Mesothelial cell of epicardium (in vitro differentiated cells): ENCODE measurements around the gene TIMP3. TPM values are rescaled to one million over a fixed set of nuclear protein-coding genes. Genes with fewer than 3 reads are reported as not detected.

Experiments used
- DNase-seq, 2 experiments: peaks; one replicate each; pipeline ENCODE4 v3.0.0; 2021; ENCODE audit warnings: low spot score in 2 of 2; ENCODE audit not compliant: unreplicated experiment in 2 of 2
- H3K27ac Mint-ChIP-seq: 2 replicates; pipeline ENCODE4 v1.8.0; 2021; ENCODE audit warnings: mixed read lengths
- H3K27me3 Mint-ChIP-seq: 2 replicates; pipeline ENCODE4 v1.8.0; 2021; ENCODE audit warnings: low read depth, mixed read lengths
- H3K36me3 Mint-ChIP-seq: 2 replicates; pipeline ENCODE4 v1.8.0; 2021; ENCODE audit warnings: mixed read lengths
- H3K4me1 Mint-ChIP-seq: 2 replicates; pipeline ENCODE4 v1.8.0; 2021; ENCODE audit warnings: mixed read lengths
- H3K4me3 Mint-ChIP-seq: 2 replicates; pipeline ENCODE4 v1.8.0; 2021; ENCODE audit warnings: mild to moderate bottlenecking, moderate library complexity, mixed read lengths
- H3K9me3 Mint-ChIP-seq: 2 replicates; pipeline ENCODE4 v1.8.0; 2021; ENCODE audit warnings: mixed read lengths
- total RNA-seq: library from RNA; stranded (reverse); gene quantifications from 3 replicates; pipeline ENCODE4 v1.2.1, GENCODE V29; 2021
- TF ChIP-seq, protein P1 (sequence below): fragments of 200-600 bp; sonication (generic); IDR thresholded peaks from one replicate; pipeline ENCODE4 v1.5.0; 2021; ENCODE audit warnings: antibody characterized with exemption; ENCODE audit not compliant: unreplicated experiment

TIMP3 gene
- total RNA-seq, 1 donor from 2014 or later: 67.2 TPM

DNA sequence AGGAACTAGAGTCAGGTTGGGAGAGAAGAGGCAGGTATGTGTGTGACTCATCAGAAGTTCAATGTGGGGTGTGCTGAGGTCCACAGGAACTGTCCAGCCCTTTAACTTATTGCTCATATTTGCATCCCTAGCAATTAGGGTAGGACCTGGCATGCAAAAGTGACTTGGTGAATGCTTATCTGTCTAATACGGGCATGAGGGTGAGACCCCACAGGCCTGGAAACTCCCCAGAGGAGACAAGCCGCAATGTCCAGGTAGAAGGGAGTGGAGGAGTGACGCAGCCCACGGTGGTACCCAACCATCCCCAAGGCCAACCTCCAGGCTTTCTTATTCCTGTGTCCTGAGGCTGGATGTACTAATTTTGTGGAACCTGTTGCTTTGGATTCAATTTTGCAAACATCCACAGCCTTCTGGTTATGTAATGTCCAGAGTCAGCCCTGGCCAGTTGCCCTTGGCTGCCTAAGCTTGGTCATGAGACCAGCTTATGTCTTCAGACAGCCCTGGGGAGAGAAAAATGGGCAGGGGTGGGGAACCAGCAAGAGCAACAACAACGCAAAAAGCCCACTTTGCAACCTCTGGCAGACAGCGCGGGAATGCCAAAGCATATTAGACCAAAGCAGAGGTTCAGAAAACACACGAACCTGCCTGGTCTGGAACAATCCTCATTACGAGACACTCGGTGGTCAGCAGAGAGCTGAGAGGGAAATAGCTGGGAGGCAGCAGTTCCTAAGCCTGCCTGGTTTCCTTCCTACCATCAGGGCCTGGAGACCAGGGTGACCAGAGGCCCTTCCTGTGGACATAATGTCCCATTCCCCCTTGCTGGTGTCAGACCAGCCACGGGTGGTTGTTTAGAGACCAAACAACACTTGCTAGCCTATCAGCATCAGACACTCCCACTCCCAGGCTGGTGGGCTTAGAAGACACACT lies 49.3 kb downstream of the TIMP3 start:
- H3K4me3 Mint-ChIP-seq: no peak overlapping the region
- DNase-seq: no peak
- TF ChIP-seq, protein P1, sequence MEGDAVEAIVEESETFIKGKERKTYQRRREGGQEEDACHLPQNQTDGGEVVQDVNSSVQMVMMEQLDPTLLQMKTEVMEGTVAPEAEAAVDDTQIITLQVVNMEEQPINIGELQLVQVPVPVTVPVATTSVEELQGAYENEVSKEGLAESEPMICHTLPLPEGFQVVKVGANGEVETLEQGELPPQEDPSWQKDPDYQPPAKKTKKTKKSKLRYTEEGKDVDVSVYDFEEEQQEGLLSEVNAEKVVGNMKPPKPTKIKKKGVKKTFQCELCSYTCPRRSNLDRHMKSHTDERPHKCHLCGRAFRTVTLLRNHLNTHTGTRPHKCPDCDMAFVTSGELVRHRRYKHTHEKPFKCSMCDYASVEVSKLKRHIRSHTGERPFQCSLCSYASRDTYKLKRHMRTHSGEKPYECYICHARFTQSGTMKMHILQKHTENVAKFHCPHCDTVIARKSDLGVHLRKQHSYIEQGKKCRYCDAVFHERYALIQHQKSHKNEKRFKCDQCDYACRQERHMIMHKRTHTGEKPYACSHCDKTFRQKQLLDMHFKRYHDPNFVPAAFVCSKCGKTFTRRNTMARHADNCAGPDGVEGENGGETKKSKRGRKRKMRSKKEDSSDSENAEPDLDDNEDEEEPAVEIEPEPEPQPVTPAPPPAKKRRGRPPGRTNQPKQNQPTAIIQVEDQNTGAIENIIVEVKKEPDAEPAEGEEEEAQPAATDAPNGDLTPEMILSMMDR: no peak
- no peaks in the 10 kb centered on the region for H3K27me3 Mint-ChIP-seq
- no peak overlapping the region for H3K27ac Mint-ChIP-seq
- peaks cover 6% of the 10 kb centered on the region for H3K36me3 Mint-ChIP-seq
- no peaks in the 10 kb centered on the region for H3K9me3 Mint-ChIP-seq
- peaks cover 31% of the 10 kb centered on the region for H3K4me1 Mint-ChIP-seq

DNA sequence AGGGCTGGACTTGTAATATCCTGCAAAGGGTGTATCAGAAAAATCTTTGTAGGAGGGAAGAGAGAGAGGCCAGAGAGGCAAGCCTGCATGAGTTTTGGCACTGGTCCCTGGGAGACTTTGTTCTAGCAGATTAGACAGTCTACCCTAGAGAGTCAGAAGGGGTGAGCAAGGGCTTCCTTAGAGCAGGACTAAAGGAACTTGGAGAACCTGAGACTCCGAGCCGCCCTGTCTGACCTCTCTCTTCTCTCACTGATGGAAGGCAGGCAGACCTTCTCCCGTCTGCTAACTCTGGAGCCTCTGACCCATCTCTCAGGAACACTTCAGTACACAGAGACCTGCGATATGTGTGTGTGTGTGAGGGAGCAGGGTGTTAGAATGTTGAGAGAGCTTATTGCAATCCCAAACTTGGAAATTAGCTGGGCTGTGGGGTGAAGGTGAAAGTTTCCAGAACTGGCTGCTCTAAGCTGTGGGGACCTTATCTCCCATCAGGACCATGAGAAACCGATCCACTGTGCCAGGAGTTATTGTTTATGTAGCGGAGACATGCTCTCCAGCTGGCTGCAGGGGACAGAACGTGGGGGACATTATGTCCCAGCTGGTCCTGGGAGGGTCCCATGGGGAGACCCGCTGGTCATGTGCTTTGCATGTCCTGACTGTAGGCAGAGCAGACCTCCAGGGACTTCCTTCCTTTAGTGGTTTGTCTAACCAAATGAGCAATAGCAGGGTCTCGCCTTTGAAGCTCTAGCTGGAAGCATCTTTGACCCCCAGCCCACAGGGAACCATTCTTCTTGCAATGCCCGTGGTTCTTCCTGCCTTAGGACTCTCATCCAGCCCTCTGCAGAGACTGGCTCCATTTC lies 51.1 kb downstream of the TIMP3 start:
- Mint-ChIP-seq H3K4me3 (no peak overlapping the region), H3K36me3 (peaks cover 6% of the 10 kb centered on the region), H3K9me3 (no peaks in the 10 kb centered on the region), H3K27me3 (no peaks in the 10 kb centered on the region), H3K27ac (peak overlapping the region; percentile 26), H3K4me1 (peaks cover 17% of the 10 kb centered on the region)
- TF ChIP-seq, protein P1: no peak
- DNase-seq: no peak

DNA sequence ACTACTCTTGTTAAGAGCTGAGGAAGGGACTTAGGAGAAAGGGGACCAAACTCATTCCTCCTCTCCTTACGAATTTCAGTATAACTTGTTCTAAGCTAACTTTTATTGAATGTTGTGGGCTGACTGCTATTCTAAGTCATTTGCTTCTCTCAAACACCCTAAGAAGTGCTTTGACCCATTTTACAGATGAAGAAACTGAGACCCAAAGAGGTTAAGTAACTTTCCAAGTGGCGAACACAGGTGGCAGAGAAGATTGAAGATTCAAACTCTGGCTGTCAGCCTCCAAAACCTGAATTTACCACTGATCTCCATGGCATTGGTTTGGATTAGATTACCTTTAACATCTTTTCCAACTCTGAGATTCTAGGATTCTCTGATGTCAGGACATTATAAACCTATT lies 52.2 kb downstream of the TIMP3 start:
- no peak for DNase-seq
- Mint-ChIP-seq H3K27ac (no peak overlapping the region), H3K4me1 (peaks cover 15% of the 10 kb centered on the region), H3K36me3 (peaks cover 12% of the 10 kb centered on the region), H3K4me3 (no peak overlapping the region), H3K9me3 (no peaks in the 10 kb centered on the region), H3K27me3 (no peaks in the 10 kb centered on the region)
- TF ChIP-seq, protein P1: no peak

DNA sequence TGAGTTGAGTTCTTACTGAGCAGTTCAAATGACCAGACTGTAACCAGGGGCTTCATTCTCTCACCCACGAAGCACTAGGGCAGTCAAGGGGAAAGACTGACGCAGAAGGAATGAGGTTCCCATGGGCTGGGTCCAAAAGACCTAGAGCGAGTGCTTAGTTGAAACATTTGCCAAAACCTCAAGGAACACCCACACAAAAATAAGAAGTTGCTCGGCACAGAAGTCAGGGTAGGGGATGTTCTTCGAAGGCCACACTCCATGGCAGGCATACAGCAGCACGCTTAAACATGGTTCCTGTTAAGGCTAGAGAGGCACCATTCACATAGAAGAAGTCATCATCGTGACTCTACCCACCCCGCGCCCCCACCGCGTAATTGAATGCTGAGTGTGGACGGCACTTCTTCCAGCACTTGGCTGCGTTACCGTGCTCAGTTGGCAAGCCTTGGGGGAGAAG lies 52.9 kb downstream of the TIMP3 start:
- Mint-ChIP-seq H3K27me3 (no peaks in the 10 kb centered on the region), H3K9me3 (no peaks in the 10 kb centered on the region), H3K4me3 (no peak overlapping the region), H3K27ac (no peak overlapping the region), H3K4me1 (peaks cover 15% of the 10 kb centered on the region), H3K36me3 (peaks cover 14% of the 10 kb centered on the region)
- TF ChIP-seq, protein P1: no peak
- no peak for DNase-seq

DNA sequence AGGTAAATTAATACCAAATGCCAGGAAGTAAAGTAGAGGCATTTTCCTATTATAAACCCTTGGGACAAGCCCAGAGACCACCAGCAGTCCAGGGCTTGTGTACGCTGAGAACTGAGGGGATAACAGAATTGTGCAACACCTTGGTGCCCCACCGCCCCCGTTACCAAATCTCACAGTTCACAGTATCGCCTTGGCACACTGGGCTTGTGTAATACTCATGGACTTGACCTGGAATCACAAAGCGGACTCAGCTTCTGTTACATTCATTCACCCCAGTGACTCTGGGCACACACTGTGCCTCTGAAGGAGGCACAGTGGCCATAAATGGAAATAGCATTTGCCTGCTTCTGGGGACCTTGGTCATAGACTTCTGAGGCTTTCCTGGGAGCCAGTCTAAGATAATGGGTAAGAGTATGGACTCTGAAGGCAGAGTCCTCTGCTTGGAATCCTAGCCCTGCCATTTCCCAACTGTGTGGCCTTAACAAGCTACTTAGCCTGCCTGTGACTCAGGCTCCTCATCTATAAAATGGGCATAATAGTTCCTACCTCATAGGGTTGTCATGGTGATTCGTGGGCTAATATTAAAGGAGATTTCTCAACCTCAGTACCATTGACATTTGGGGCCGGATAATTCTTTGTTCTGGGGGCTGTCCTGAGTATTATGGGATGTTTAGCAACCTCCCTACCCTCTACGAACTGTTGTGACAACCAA lies 53.7 kb downstream of the TIMP3 start:
- TF ChIP-seq, protein P1: no peak
- H3K4me3 Mint-ChIP-seq: no peak overlapping the region
- peaks cover 20% of the 10 kb centered on the region for H3K36me3 Mint-ChIP-seq
- no peak overlapping the region for H3K27ac Mint-ChIP-seq
- no peak for DNase-seq
- H3K27me3 Mint-ChIP-seq: no peaks in the 10 kb centered on the region
- no peaks in the 10 kb centered on the region for H3K9me3 Mint-ChIP-seq
- peaks cover 15% of the 10 kb centered on the region for H3K4me1 Mint-ChIP-seq
